H1 (cell line): Measurements from ENCODE around the gene FBN1. TPM values are rescaled to one million over a fixed set of nuclear protein-coding genes. Genes with fewer than 3 reads are reported as not detected.
A peak's percentile ranks its signal among the peaks of the same experiment; 100 is the strongest.

ENCODE experiments used
- EP300 ChIP-seq, 2 experiments: IDR thresholded peaks; 1 replicate in 1 of 2; 2 replicates in 1 of 2; pipeline ENCODE4 v1.6.1; 2011 to 2012; ENCODE audit warnings: low read depth in 2 of 2, low read length in 2 of 2, mild to moderate bottlenecking in 2 of 2, borderline replicate concordance in 1 of 2, inconsistent platforms in 1 of 2, moderate library complexity in 1 of 2
- EZH2 ChIP-seq: fragments of 200-600 bp; sonication (generic); IDR thresholded peaks from 2 replicates; pipeline ENCODE4 v1.7.1; 2012; ENCODE audit warnings: low read depth, mild to moderate bottlenecking, moderate library complexity, low read length, inconsistent platforms; ENCODE audit not compliant: severe bottlenecking
- TAF1 ChIP-seq: IDR thresholded peaks from 2 replicates; pipeline ENCODE4 v1.6.1; 2011; ENCODE audit warnings: mild to moderate bottlenecking, low read depth, low read length
- polyA plus RNA-seq, 7 experiments: library from polyadenylated mRNA; depleted of rRNA in 3 of 7; stranded (reverse) in 5 of 7; unstranded in 2 of 7; fragments of >200 nt in 5 of 7; fragments of 200-250 nt in 2 of 7; gene quantifications; 1 replicate in 5 of 7; 2 replicates in 1 of 7; 4 replicates in 1 of 7; pipeline versions ENCODE4 v1.2.1 to v1.2.3, GENCODE V29; 2011 to 2013; ENCODE audit warnings: missing spikeins in 2 of 7, mixed read lengths in 2 of 7
- total RNA-seq: library from RNA; stranded (reverse); fragmentation: NEBNext Ultra II Directional; extraction: Animal tissue kit (Norgen Biotek cat#: 25700); gene quantifications from 2 replicates; pipeline ENCODE4 v1.2.1, GENCODE V29; 2021

Gene FBN1
- total and polyA plus RNA-seq, 2 of the 8 experiments (the other 6 are each of a cell fraction or from before 2014, with no cell fraction given) = 3.0 to 4.0 TPM

GRCh38 chr15:48644827-48645557 is 517 bp downstream of the FBN1 start (continued):
- peak; percentile 64 for TF ChIP-seq EZH2
- TF ChIP-seq TAF1 = peak; percentile 13; the same call in 1 of the 2 replicates
- no peak for TF ChIP-seq EP300 (IDR thresholded peaks at IDR 0.05; ENCODE audit: borderline replicate concordance in 1 of 2, low read depth in 2 of 2, low read length in 2 of 2)
